HG02938 (cell line): ENCODE measurements around the gene GRB10.

Source experiments
- ATAC-seq: cut with Tn5 transposase; IDR thresholded peaks from one replicate; pipeline ENCODE4 v1.9.1; 2021; ENCODE audit warnings: mild to moderate bottlenecking, moderate library complexity; ENCODE audit not compliant: unreplicated experiment

GRB10 gene

DNA sequence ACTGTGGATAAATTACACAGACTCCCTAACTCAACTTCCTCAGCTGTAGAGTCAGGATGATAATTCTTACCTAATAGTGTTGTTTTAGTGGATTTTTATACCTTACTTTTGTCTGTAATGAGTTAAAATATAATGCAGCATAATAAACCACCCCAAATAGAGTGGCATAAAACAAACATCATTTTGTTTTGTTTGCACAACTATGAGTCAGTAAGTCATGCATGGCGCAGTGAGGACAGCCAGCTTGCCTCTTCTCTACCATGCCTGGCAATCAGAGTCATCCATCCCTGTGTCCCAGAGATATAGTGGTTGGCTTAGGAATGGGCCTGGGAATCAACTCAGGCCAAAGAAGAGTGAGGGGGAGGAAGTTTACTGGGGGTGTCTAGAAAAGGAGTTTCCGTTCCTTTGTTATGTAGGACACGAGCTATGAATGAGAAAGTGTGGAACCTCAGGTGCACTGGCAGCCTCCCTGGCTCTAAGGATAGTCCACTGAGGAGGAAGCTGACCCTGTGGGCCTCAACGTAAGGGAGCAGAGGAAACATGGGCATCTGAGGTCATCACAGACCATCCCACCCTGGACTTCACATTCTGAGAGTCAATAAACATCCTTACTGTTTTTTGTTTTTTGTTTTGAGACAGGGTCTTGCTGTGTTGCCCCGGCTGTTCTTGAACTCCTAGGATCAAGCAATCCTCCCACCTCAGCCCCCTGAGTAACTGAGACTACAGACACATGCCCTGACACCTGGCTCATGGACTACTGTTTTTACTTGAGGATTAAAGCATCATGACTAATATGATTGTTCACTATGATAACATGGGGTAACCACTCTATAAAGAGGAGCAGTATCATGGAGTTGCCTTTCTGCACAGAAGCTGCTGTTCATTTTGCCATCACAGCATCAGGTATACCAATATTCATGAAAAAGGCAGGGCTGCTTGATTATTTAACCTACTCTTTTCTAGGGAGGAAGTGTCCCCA, 21.0 kb upstream of the GRB10 start:
- no peak for ATAC-seq

GRCh38 chr7:50801907-50802306, 19.2 kb upstream of the GRB10 start:
- ATAC-seq = no peak

DNA sequence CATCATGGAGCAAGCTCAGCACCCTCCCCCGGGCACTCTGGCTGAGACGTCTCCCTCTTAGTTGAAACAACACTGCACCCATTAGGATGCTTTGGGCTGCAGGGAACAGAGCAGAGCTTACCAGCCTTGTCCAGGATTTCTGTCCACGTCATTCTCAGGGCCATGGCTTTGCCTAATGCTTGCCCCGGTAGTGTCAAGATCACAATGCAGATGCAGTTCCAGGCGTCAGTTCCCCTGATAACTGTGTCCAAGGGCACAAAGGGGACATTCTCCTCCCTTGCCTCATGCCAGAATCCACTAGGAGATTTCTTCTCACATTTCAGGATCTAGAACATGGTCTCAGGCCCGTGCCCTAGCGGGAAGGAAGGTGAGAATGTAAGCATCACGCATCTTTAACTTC, 17.2 kb upstream of the GRB10 start:
- no peak for ATAC-seq

DNA sequence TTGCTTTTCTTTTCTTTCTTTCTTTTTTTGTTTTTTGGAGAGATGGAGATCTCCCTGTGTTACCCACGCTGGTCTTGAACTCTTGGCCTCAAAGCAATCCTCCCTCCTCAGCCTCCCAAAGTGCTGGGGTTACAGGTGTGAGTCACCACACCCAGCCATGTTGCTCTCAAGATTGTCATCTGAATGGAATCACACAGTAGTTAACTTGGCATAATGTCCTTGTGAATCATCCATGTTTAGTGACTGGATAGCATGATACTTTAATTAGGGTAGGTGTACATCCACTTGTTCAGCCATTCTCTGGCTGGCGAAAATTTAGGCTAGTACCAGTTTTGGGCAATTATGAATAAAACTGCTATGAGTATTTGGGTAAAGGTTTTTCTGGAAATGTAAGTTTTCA, 15.4 kb upstream of the GRB10 start:
- no peak for ATAC-seq

DNA sequence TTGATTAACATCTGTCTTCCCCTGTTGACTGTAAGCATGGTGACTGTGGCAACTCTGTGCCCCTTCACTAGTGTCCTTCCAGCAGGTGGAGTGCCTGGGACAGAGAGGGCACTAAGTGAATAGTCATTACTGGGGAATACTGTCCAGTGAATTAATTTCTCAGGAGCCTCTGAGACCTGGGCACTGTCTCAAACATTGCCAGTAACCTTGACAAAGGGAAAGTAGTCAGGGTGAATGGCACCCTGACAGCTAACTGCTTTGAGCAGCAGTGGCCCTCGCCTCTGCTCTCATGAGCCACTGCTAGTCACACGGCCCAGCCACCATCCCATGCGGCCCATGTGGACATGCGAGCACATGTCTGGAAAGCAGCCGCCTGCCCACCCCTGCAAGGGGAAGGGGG, 13.1 kb upstream of the GRB10 start:
- ATAC-seq = no peak

GRCh38 chr7:50795253-50795652, 12.6 kb upstream of the GRB10 start:
- no peak for ATAC-seq

DNA sequence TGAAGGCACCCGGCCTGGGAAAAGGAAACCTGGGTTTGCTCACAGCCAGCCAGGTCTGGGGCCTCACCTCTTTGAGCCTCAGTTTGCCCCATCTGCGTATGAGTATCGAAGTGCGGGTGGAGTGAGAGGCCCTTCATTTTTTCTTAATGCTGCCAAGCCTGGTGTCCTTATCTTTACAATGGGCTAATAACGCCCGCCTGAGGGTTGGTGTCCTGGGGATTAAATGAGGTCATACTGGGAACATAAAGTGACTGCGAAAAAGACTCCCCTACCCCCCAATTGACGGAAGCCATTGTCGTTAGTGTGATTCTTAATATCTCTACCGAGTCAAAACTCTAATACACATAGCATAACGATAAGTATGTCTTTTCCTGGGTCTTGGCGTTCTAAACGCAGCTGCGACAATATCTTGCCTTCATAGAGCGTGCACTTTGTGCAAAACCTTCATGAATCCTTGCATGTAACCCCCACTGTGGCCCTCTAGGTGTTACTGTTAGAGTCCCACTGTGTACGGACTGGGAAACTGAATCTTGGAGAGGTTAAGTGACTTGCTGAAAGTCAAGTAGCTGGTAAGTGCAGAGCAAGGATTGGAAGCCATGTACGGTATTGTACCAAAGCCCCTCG, 11.4 kb upstream of the GRB10 start:
- ATAC-seq = no peak

DNA sequence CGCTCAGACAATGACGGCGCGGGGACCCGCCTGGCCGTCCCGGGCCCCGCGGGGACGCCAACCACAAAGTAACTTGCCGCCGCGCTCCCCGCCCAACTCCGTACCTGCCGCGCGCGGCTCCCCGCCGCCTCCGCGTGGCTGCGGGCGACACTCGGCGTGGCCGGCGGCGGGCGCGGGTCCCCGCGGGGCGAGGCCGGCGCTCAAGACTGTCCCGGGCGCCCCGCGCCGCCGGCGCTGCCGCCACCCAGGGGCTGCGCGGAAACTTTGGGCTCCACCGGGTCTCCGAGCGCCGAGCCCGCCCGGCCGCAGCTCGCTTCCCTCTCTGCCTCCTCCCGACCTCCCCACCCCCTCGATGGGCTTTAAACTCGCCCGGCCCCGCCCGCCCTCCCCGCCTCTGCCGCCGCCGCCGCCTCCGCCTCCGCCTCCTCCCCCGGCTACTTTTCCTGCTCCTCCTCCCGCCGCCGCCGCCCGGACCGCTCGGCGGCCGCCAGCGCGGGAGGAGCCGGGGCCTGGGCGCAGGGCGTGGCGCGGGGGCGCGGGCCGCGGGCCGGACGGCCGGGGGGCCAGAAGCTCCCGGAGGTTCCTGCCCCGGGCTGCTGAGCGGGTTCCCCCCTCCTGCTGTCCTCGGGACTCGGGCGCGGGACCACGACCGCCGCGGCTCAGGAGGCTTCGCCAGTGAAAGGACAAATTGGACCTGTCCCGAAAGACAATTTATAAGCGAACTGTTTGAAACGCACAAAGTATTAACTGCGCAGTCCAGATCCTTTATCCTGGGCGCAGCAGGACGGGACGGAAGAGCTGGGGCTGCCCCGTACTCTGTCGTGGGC, 10.6 kb upstream of the GRB10 start:
- ATAC-seq = no peak

DNA sequence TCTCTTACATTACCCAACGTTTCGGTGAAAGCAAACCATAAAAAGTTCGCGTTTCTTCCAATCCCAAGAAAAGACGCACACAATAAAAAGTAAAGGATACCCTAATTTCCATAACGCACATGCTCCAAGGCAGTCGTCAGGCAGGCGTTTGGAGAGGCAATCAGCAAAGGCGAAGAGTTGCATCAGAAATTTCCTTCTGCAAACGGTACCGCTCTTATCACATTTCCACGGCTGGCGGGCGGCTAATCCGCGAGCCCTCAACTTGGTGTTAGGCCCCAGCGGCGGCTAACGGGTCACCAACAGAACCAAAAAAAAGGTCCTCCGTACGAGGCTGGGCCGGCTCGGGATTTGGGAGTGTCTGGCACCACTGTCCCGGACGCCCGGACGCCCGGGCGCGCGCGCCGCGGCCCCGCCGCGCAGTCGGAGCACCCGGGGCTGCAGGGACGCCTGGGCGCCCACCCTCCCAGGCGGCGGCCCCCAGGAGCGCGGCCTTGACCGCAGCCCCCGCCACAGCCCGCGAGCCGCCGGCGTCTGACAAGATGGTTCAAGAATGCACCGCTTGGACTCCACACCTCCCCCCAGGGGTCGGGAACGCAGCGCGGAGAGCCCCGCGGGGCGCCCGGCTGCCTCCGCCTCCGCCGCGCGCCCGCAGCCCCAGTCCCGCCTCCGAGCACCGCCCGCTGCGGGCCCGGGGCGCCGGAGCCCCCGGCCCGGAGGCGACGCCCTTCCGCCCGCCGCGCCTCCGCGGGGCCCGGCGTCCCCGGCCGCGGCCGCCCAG, 9.8 kb upstream of the GRB10 start:
- ATAC-seq = no peak

GRCh38 chr7:50791938-50792341, 9.2 kb upstream of the GRB10 start:
- no peak for ATAC-seq

DNA sequence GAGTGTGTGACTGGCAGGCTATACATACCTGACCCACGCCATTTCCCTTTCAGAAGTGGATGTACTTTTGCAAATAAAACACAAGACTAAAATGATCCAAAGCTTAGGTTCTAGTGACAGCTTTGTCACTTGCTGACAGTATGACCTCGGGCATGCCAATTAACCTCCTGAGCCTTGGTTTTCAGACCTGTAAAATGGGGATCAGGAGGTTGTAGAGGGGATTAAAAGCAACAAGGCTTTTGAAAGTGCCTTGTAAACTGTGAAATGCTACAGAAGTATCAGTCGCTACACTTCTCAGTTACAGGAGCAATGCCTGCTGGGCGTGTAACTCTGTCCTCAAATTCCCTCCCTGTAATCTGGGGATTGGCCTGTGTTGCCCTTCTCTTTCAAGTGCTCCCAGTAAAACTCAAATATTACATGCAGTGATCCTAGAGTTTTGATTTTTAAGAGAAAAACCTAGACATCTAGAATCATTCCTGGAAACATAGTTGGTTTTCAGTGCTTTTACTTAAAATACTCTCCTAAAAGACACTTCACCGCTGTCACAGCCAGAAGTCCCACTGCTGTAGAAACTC, 8.8 kb upstream of the GRB10 start:
- ATAC-seq = no peak

DNA sequence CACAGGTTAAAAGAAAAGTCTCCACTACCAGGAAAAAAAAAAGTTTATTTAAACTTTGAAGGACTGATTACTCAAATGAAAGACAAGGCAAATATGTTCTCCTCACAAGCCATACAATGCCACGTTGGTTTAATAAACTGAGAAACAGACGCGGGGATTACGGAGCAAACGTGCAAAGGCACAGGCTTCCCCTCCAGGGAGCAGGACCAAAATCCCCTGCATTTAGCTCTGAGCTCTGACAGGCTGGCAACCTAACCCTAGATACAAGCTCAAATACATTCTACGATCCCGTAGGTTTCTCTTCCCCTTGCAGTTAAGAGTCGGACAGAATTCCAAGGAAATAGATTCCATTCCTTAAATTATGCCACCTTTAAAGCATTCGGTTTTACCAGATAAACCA, 7.7 kb upstream of the GRB10 start:
- ATAC-seq = no peak

GRCh38 chr7:50788382-50788781, 5.7 kb upstream of the GRB10 start:
- ATAC-seq = no peak

GRCh38 chr7:50787825-50788224, 5.1 kb upstream of the GRB10 start:
- no peak for ATAC-seq

GRCh38 chr7:50785346-50785745, 2.6 kb upstream of the GRB10 start:
- no peak for ATAC-seq

- no peak for ATAC-seq
Measured at GRCh38 chr7:50783801-50784507, 1.3 kb upstream of the GRB10 start.

DNA sequence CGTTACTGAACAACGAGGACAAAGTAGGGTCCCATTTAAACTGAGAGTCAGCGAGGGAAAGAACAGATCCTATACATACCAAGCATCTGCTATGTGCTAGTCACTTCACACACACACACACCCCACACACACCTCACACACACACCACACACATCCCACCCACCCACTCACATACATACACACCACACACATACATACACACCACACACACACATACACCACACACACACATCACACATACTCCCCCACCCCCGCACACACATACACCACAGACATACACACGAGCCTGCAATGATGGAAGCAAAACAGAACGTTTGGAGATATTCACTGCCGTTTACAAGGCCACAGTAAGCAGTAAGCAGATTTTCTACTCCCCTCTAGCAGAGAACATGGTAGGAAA, 607 bp upstream of the GRB10 start:
- no peak for ATAC-seq

- no peak for ATAC-seq
Measured at GRCh38 chr7:50781381-50782293, 1.1 kb downstream of the GRB10 start.

GRCh38 chr7:50780436-50780835, 2.3 kb downstream of the GRB10 start:
- no peak for ATAC-seq
